HG03521 (cell line): ENCODE data around the gene DNAH6.

ENCODE experiments used
- ATAC-seq: cut with Tn5 transposase; IDR thresholded peaks from one replicate; pipeline ENCODE4 v1.9.1; 2021; ENCODE audit warnings: mild to moderate bottlenecking, moderate library complexity; ENCODE audit not compliant: unreplicated experiment

Gene DNAH6

DNA sequence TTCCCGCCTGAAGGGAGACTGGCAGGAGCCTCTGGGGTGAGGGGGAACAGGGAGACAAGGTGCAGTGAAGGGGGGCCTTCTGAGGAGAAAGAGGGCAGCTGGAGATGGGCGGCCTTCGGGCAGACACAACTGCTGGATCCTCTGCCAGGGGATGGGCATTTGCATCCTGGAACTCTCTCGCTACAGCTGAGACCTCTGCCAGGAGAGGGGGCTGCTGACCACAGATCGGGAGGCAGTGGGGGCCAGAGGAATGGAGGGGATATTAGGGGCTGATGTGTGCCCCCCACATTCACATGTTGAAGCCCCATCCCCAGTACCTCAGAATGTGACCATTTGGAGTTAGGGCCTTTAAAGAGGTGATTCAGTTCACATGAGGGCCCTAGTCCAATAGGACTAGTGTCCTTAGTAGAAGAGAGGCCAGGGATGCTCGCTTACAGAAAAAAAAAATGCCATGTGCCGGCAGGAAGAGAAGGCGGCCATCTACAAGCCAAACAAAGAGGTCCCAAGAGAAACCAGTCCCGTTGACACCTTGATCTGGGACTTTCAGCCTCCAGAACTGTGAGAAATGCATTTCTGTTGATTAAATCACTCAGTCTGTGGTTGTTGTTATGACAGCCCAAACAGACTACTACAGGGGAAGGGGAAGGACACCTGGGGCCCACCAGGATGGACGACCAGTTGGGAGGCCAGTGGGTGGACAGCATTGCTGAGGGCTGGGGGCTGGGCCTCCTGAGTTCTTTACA lies 314.6 kb downstream of the DNAH6 start:
- no peak for ATAC-seq

DNA sequence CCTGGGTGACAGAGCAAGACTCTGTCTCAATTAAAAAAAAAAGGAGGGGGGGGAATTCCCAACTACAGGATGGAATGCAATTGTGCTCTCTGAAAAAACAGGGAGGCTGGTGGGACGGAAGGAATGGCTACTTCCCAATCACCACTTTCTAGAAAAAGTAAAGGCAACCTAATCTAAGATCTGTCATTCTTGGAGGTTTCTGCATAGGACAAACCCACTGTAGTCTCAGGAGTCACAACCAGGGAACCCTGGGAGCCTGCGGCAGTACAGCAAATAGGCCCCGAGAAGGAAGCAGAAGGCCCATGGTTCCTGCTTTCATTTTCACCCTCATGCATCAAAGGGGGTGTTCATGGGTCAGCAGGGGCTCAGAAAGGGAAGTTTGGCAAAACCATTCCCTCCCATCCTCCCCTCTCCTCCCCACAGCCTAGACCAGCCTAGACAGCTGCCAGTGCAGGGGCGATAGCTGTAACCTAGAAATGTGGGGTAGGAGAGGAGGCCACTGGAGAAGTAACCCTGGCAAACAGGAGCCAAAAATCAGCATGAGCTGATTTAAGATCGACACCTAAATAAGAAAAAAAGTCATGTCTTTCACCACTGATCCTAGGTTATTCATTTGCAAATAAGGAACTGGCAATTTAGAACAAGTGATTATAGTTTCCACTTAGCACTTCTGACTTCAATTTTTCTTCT lies 316.6 kb downstream of the DNAH6 start:
- ATAC-seq: no peak

DNA sequence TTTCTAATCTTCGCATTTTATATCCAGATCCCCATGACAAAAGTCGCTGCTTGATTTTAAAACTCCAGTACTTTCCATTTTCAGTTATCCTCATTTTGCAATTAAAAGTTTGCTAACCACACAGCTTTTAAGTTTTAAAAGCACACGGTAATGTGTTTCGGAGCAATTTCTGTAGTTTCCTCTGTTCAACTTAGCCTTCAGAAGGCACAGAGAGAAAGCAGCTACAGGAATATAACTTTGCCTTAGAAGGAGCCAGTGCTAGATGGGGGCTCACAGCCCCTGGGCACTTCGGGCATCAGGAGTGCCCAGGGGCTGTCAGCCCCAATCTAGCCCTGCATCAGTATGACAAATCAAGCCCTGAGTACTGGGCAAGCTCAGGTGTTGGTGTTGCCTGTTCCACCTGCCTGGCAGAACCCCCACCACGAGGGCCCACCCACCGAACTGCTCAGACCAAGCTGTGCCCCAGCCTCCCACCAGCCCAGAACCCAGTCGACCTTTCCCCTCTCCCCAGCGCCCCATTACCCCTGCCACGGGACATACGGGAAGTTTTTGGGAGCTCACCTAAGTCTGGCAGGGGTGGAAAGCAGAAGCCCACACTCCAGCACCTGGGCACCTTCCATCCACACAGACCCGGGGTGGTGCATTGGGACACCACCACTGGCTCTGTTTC lies 317.3 kb downstream of the DNAH6 start:
- ATAC-seq: no peak

DNA sequence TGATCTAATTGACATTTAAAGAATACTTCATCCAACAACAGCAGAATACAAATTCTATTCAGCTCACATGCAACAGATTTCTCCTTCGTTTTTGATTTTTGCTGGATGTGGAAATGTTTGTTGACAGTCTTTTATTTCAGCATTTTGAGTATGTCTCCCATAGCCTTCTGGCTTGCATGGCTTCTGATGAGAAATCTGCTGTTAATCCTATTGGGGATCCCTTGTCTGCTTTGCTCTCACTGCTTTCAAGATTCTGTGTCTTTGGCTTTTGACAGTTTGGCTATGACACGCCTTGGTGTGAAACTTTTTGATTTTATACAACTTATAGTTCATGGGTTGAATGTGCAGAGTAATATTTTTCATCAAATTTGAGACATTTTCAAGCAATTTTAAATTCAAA lies 319.9 kb downstream of the DNAH6 start:
- no peak for ATAC-seq

DNA sequence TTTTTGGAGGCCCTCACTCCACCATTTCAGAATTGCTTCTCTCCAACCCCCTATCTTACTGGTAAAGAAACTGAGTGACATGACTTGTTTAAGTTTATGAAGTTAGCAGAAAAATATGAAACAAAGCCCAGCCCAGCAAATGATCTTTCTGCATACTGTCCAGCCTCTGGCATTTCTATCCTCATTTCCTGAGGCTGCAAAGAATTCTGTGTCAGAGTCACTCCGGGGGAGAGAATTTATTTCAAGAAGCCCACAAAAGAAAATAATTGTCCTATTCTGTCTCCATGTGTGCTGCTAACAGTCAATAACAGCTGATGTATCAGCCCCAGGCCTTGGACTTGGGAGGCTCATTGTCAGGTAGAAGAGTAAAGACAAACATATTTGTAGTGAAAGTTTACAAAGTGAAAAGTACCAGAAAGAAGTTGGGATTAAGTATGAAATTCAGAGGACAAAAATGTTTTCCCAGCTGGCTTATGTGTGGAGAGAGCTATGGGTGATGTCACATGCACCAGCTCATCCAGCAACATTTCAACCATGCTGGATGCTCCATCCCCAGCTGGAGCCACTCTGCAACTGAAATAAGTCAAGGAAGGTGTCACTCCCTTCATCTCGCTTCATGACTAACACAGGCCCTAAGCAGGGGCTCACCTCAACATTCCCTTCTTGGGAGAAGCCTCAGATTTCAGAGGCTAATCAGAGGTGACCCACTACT lies 322.3 kb downstream of the DNAH6 start:
- no peak for ATAC-seq

DNA sequence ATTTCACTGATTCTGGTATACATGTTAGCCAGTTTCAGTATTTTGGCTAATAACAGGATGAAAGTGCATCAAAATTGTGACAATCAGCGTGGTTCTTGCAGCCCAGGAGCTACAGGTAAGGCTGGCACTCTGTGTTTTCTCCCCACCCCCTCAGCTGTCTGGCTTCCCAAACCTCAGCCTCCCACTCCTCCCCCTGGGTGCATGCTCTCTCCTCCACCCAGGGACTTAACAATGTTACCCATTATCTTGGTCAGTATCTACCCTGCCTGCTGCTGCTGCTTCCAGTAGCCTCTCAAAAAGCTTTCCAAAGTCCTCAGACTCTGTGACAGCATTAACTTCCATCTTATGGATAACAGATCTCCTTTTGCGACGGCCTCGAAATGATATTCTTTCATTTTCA lies 323.6 kb downstream of the DNAH6 start:
- ATAC-seq: no peak

DNA sequence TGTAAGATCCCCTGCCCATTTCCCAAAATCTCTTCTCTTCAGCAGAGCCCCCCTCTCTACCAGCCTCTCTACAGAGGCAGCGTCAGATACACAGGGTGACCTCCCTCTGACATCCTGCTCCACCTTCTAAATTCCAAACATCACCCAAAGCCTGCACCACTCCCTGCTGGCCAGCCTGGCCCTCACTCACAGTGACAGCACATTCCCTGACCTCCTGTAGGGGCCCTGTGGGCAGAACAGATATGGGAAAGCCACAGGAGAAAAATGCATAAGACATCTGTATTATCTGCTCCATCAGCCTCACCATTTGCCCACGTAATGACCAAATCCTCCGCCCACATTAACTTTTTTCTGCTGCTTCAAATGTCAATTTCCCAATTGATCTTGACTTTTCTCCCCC lies 324.0 kb downstream of the DNAH6 start:
- no peak for ATAC-seq

DNA sequence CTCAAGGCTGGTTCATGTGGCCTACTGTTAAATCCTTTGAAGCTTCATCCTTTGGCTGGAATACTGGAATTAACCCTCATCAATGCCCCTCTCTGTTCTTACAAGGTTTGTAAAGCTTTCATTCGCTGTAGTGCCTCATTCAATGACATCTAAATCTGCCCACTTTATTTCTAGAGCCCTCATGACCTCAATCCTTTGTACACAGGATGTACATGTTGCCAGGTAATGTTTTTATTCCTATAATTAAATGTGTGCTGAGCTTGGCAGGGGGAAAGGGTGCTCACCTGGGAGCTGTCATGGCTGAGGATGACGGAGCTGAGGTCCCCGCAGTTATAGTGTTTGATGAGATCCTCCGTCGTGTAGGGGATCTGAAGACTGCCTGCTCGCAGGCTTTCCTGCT lies 325.3 kb downstream of the DNAH6 start:
- no peak for ATAC-seq

DNA sequence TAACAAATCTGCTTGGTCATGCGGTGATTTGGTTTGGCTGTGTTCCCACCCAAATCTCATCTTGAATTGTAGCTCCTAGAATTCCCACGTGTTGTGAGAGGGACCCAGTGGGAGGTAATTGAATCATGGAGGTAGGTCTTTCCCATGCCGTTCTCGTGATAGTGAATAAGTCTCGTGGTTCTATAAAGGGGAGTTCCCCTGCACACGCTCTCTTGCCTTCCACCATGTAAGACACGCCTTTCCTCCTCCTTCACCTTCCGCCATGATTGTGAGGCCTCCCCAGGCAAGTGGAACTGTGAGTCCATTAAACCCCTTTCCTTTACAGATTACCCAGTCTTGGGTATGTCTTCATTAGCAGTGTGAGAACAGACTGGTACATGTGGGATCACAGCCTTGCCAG lies 327.8 kb downstream of the DNAH6 start:
- no peak for ATAC-seq

DNA sequence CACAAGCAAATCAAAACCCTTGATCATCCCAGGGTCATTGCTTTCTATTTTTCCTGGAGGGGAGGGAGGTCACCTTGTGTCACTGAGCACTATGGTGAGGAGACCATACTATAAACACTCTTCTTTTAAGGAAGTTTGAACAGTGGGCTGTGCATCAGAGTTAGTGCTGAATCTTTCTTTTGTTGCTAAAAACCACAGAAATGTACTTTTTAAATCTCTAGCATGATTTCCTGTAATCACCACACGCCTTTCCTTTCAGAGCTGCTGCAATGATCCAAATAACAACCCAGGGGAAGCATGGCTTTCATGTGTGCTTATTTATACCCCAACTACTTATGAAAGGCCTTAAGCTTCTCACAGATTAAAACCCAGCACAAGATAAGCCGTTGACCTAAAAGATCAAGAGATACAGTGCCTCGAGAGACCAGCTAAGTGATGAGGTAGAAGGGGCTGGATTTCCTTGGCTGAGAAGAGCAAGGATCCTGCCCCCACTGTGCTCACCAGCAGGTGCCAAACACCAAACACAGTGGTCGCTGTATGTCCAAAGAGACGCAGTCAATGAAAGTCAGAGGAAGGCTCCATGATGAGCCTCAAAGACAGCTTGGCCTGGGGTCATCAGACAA lies 329.9 kb downstream of the DNAH6 start:
- no peak for ATAC-seq

DNA sequence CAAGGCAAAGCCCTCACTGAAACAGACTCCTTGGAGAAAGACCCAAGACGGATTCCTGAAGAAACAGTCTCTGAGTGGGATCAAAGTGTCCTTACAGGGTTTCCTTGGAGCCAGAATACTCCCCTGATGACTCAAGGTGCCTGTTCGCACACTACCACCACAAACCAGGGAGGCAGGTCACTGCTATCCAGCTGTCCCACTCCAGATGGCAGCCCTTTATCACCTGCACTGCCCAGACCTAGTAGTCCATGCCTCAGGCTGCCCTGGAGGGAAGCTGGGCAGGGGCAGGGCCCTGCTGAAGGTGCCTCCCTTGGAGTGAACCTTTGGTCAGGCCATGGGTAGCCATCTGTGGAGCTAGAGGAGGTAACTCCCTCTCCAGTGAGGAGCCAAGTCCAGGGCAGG lies 330.4 kb downstream of the DNAH6 start:
- ATAC-seq: no peak

DNA sequence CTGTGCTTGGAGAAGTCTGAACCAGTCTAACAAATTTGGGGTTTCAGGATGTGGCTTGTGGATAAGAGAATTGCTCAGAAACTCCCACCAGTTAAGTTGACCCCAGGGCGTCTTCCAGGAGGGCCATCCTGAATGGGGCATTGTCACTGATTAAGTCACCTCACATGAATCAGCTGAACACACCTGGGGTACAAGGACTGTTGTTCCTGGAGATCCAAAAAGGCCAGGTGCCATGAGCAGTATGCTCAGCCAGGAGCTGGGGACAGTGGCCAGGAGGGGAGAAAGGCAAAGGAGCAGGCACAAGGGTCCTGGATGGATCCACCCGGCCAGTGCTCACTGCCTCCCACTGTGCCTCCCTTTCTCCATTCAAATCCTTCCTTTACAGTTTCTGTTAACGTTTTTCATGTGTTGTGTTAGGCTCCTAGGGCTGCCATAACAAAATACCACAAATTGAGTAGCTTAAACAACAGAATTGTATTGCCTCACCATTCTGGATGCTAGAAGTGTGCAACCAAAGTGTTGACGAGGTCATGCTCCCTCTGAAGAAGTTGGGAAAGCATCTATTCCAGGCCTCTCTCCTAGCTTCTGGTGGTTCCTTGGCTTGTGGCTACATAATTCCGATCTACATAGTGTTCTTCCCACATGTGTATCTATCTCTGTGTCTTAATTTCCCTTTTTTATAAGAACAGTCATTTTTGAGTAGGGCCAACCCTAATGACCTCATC lies 331.2 kb downstream of the DNAH6 start:
- ATAC-seq: no peak

DNA sequence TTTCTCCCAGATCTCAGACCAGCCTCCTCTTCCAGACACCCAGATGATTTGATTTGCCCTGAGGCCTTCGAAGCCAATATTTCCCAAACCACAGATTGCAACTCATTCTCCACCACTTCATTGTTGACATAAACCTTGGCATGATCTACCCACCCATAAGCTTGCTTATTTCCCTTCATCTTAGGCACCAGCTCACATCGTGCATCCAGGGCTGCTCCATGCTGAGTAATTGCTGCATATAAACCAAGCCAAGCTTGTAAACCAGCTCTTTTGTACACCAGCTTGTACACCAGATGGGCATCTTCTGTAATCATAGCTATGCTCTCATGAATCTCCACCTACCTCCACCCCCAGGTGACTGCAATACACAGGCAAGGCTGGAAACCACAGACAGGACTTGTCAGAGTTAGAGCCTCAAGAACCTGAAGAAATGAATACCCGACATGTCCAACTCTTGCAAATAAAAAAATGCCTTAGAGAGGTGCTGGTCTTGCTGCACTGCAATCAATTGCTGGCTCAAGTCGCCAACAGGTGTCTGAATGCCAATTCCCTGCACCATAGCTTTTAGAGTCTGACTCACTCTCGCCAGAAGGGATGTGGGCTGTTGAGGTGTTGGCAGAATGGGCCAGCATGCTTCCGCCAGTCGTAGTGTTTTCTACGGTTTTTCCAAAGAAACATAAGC lies 333.1 kb downstream of the DNAH6 start:
- no peak for ATAC-seq

DNA sequence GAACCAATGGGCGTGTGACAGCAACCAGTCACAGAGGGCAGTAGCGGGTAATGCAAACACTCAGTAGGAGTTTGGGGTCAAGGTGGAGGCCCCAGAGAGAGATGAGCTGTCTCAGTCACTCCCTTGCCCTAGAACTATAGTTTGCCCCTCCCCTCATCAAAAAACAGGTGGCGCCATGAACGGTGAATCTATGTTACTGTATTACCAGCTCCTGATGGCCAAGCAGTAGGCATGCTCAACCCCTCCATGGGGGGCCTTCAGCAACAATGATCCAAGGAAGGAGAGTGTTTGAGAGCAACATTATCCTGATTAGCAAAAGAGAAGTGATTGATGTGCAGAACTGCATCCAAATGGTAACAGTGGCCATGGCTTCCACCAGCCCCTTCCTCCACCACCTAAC lies 334.2 kb downstream of the DNAH6 start:
- ATAC-seq: no peak

DNA sequence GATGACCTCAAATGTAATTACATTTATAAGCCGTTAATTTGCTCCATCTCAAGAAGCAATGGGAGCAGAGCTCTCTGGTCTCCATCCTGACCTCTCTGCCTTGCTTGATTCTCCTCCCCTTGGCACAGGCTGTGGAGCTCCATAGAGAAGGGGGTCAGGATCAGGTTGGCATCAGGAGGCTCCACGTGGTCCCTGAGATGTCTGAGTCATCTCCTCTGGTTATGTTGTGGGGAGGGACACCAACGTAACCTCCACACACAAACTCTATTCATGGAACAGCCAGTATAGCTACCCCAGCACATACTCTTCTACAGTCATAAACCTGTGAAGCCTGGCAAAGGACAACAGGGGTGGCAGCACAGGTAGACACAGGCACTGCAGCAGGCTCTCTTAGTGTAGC lies 335.6 kb downstream of the DNAH6 start:
- ATAC-seq: no peak

DNA sequence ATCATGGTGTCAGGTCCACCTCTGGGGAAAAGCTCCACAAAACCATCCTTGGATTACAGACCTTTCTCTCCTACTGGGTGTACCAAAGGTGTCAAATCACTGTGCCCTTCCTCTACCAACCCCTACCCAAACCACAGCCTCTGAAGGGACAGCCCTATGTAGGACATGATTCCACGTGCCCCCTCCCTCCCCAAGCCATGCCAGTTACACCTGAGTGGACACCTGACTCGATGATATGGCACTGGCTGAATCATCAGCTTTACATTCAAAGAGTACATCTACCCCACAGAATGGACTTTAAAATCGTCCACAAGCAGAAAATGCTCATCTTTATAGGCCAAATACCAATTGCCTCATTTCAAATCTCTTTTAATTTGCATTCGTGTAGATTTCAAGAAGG lies 338.6 kb downstream of the DNAH6 start:
- no peak for ATAC-seq

DNA sequence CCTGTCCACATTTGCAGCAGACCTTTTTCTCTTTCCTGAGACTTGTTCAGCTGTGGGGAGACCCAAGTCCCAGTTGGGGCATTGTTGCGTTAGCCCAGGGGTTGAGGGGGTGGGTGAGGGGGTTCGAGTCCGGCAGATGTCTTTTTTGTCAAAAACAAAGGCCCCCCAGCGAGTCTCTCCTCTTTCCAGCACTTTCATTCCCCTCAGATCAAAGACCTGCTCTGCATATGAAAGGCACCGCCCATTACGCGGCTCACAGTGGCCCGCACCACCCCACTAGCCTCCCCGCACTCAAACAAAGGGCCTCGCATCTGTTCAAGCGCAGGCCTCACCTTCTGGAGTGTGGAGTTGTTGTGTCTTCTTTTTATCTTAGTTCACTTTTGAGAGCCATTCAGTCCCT lies 339.4 kb downstream of the DNAH6 start:
- no peak for ATAC-seq

DNA sequence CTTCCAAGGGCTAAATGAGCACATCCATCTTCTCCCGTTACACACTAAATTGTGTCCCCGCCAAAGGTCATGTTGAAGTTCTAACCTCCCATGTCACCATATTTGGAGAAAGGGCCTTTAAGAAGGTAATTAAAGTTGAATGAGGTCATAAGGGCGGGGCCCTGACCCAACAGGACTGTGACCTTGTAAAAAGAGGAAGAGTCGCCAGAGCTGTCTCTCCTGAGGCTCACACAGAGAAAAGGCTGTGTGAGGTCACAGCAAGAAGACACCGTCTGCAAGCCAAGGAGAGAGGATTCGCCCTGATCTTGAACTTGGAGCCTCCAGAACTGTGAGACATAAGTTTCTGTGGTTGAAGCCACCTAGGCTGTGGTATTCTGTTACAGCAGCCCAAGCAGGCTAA lies 340.5 kb downstream of the DNAH6 start:
- ATAC-seq: peak; percentile 83

DNA sequence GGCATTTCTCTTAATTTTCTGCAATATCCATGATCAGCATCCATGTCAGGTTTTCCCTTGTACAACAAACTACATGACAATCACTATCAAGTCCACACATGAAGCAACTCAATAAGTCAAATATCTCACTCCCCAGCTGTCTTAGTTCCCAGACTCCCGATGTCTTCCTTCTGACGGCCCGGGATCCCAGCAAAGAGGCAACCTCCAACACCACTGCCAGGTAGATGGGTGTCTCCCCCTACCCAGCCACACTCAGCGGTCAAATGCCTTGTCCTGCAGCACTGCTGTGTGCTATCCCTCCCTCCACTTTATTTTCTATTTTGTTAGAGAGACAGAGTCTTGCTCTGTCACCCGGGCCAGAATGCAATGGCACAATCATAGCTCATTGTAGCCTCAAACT lies 341.3 kb downstream of the DNAH6 start:
- no peak for ATAC-seq

DNA sequence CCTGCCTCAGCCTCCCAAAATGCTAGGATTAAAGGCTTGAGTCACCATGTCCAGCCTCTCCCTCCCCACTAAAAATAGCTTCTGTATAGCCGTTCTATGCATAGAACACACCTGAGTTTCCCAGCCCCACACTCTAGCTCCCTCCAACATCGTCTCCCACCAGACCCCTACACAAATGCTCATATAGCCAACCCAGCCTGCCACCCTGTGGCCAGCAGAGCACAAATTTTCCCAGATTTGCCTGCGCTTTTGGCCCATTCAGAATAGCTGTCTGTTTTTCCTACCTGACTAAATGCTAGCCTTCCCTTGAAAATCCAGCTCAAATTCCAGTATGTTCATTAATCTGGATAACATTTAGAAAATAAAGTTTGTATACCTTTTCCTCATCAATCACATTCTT lies 341.8 kb downstream of the DNAH6 start:
- no peak for ATAC-seq
